ENCODE data around the gene ACTN4.

DNA sequence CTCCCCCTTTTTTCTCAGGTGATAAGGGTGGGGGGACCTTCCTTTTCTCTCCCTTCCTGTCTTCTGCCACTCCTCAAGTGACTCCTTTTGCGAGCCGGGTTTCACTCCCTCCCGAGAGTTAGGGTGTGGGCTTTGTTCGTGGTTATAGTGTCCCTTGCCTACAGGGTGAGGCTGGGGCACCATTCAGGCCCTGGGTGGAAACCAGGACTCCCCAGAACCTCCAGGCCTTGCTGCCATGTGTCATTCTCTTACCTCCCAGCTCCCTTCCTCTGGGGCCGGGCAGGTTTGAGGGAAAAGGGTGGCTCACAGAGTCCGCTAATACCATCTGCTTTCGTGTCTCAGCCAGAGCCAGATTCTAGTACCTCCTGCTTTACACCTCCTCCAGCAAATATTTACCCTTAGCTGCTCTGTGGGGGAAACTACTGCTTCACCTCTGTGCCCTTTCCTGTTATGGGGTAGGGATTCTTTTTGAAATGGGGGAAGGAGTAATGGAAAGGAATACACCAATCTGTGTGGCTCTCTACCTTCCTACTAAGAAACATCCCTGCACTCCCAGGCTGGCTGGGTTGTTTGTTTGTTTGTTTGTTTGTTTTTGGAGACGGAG is 2.8 kb downstream of the ACTN4 start:
- TF ChIP-seq, protein P1, sequence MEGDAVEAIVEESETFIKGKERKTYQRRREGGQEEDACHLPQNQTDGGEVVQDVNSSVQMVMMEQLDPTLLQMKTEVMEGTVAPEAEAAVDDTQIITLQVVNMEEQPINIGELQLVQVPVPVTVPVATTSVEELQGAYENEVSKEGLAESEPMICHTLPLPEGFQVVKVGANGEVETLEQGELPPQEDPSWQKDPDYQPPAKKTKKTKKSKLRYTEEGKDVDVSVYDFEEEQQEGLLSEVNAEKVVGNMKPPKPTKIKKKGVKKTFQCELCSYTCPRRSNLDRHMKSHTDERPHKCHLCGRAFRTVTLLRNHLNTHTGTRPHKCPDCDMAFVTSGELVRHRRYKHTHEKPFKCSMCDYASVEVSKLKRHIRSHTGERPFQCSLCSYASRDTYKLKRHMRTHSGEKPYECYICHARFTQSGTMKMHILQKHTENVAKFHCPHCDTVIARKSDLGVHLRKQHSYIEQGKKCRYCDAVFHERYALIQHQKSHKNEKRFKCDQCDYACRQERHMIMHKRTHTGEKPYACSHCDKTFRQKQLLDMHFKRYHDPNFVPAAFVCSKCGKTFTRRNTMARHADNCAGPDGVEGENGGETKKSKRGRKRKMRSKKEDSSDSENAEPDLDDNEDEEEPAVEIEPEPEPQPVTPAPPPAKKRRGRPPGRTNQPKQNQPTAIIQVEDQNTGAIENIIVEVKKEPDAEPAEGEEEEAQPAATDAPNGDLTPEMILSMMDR (IDR thresholded peaks at IDR 0.05): no peak
- no peak for TF ChIP-seq JUN (CRISPR knock-in tag; IDR thresholded peaks at IDR 0.05)
- TF ChIP-seq NR3C1 (CRISPR knock-in tag; conservative IDR thresholded peaks at IDR 0.05; ENCODE audit: low read depth): no peak
- TF ChIP-seq HMGXB4 (CRISPR knock-in tag; IDR thresholded peaks at IDR 0.05): no peak
- no peak for TF ChIP-seq SMAD3 (CRISPR knock-in tag; IDR thresholded peaks at IDR 0.05; ENCODE audit: borderline replicate concordance)
- TF ChIP-seq, protein P2, sequence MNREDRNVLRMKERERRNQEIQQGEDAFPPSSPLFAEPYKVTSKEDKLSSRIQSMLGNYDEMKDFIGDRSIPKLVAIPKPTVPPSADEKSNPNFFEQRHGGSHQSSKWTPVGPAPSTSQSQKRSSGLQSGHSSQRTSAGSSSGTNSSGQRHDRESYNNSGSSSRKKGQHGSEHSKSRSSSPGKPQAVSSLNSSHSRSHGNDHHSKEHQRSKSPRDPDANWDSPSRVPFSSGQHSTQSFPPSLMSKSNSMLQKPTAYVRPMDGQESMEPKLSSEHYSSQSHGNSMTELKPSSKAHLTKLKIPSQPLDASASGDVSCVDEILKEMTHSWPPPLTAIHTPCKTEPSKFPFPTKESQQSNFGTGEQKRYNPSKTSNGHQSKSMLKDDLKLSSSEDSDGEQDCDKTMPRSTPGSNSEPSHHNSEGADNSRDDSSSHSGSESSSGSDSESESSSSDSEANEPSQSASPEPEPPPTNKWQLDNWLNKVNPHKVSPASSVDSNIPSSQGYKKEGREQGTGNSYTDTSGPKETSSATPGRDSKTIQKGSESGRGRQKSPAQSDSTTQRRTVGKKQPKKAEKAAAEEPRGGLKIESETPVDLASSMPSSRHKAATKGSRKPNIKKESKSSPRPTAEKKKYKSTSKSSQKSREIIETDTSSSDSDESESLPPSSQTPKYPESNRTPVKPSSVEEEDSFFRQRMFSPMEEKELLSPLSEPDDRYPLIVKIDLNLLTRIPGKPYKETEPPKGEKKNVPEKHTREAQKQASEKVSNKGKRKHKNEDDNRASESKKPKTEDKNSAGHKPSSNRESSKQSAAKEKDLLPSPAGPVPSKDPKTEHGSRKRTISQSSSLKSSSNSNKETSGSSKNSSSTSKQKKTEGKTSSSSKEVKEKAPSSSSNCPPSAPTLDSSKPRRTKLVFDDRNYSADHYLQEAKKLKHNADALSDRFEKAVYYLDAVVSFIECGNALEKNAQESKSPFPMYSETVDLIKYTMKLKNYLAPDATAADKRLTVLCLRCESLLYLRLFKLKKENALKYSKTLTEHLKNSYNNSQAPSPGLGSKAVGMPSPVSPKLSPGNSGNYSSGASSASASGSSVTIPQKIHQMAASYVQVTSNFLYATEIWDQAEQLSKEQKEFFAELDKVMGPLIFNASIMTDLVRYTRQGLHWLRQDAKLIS (CRISPR knock-in tag; IDR thresholded peaks at IDR 0.05; ENCODE audit: borderline replicate concordance): no peak
- TF ChIP-seq, protein P3, sequence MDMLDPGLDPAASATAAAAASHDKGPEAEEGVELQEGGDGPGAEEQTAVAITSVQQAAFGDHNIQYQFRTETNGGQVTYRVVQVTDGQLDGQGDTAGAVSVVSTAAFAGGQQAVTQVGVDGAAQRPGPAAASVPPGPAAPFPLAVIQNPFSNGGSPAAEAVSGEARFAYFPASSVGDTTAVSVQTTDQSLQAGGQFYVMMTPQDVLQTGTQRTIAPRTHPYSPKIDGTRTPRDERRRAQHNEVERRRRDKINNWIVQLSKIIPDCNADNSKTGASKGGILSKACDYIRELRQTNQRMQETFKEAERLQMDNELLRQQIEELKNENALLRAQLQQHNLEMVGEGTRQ (CRISPR knock-in tag; IDR thresholded peaks at IDR 0.05): no peak
- no peak for TF ChIP-seq ZBTB21 (CRISPR knock-in tag; IDR thresholded peaks at IDR 0.05; ENCODE audit: borderline replicate concordance)
- TF ChIP-seq PREB (CRISPR knock-in tag; IDR thresholded peaks at IDR 0.05; ENCODE audit: borderline replicate concordance): no peak
- no peak for TF ChIP-seq ZNF317 (CRISPR knock-in tag; IDR thresholded peaks at IDR 0.05; ENCODE audit: borderline replicate concordance, low read depth)
